Measurements from ENCODE around the gene SMG9. TPM values are rescaled to one million over a fixed set of nuclear protein-coding genes. Genes with fewer than 3 reads are reported as not detected.

Gene SMG9, protein sequence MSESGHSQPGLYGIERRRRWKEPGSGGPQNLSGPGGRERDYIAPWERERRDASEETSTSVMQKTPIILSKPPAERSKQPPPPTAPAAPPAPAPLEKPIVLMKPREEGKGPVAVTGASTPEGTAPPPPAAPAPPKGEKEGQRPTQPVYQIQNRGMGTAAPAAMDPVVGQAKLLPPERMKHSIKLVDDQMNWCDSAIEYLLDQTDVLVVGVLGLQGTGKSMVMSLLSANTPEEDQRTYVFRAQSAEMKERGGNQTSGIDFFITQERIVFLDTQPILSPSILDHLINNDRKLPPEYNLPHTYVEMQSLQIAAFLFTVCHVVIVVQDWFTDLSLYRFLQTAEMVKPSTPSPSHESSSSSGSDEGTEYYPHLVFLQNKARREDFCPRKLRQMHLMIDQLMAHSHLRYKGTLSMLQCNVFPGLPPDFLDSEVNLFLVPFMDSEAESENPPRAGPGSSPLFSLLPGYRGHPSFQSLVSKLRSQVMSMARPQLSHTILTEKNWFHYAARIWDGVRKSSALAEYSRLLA
- 4.8 and 5.8 TPM in 2 replicates for total RNA-seq (2012; rRNA removed)
- 21.4 and 24.3 TPM in 2 replicates for polyA plus RNA-seq (2012; rRNA removed)
- 8.3 and 9.1 TPM in 2 replicates for polyA plus RNA-seq (2012; cell fraction: cytosol; rRNA removed)
- 60.7 and 76.3 TPM in 2 replicates for polyA plus RNA-seq (2012; cell fraction: nucleus; rRNA removed; ENCODE audit: low replicate concordance)
- Bru-seq, nascent RNA: percentile 71 among the genes with signal in this experiment
- BruChase-seq, experiment 1, labeled RNA remaining after a 6-hour chase: percentile 80 among the genes with signal in this experiment
- BruChase-seq, experiment 2, labeled RNA remaining after a 2-hour chase: percentile 74 among the genes with signal in this experiment
- long read RNA-seq, full-length matches to known transcripts: 4 of 12 reads
- long read RNA-seq, partial matches to known transcripts: 7 of 12 reads
- long read RNA-seq, other reads (novel, unspliced or antisense): 1 of 12 reads

DNA sequence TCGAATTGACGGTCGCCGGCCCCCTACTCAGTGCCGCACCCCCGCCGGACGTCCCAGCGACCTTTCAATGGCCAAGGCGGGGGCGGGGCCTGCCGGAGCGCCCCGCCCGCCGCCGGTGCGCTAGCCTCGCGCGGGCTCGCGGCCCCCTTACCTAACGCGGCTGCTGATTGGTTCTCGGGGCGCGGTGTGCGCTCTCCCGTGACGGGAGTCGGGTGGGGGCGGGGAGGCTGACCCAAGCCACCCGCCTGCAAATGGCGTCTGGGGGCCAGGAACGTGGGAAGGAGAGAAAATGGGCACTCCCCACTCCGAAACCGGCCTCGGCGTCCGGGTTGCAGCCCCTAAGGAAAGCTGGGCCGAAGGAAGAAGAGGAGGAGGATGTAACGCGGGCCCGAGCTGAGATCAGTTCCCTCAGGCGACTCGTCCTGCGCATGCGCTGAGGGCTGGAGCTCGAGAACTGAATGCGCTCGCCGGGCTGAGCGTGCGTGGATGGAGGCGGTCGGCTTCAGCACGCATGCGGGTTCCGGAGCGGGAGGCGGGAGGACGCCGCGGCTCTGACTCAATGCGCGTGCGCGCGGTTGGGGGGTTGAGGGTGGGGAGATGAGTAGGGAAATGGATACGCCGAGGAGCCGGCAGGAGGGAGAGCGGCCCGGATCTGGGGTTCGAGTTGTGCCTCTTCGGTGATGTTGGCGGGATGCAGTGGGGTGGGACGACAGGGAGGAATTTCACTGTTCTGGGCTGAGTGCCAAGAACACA, at the start of gene SMG9:
SMG9 (minus strand) TSS at position 460 of the 753 bp plus-strand sequence. CDS start 4,221 bp downstream, outside the sequence.
- Histone ChIP-seq H3K27ac (ENCODE audit: insufficient read depth, low read length) (peak within 1 kb of the TSS; percentile 97), H3K18ac (ENCODE audit: low read depth, low read length) (peak within 1 kb of the TSS; percentile 79), H3K79me1 (ENCODE audit: low read depth in 1 of 2, low read length in 2 of 2) (peaks cover 19 to 64% of the 10 kb centered on the region in 2 experiments), H4K20me1 (ENCODE audit: insufficient read depth, low read length) (peaks cover 25% of the 10 kb centered on the region), H3K36me3 (ENCODE audit: control insufficient read depth, insufficient read depth, low read length) (peaks cover 9% of the 10 kb centered on the region), H2AFZ (replicated peaks; ENCODE audit: low read length, poor library complexity) (peak within 1 kb of the TSS; percentile 99), H2BK5ac (ENCODE audit: low read depth, low read length, poor library complexity, severe bottlenecking) (peak within 1 kb of the TSS; percentile 96), H2BK120ac (ENCODE audit: low read depth, low read length) (peak within 1 kb of the TSS; percentile 90), H3K4me3 (ENCODE audit: insufficient read depth, low read depth, low read length) (peak within 1 kb of the TSS; percentile 66), H2AK5ac (ENCODE audit: low read depth, low read length) (peak within 1 kb of the TSS; percentile 91), H3K56ac (ENCODE audit: extremely low read depth, insufficient read depth, low read length) (peak within 1 kb of the TSS; percentile 98), H3K23ac (ENCODE audit: low read depth, low read length) (peak within 1 kb of the TSS; percentile 89), H3K9me1 (ENCODE audit: insufficient read depth, low read length) (peaks cover 19% of the 10 kb centered on the region), H2BK20ac (ENCODE audit: low read depth, low read length) (peak within 1 kb of the TSS; percentile 28; the same call in 1 of the 2 replicates), H4K91ac (ENCODE audit: insufficient read depth, low read depth, low read length) (peak within 1 kb of the TSS; percentile 98), H2BK15ac (ENCODE audit: low read depth, low read length) (peak within 1 kb of the TSS; percentile 95; the same call in 2 of the 3 replicates), H4K5ac (ENCODE audit: low read depth, low read length) (peak within 1 kb of the TSS; percentile 71), H3K4ac (ENCODE audit: low read depth, low read length) (peak within 1 kb of the TSS; percentile 97), H3K4me1 (ENCODE audit: control insufficient read depth, insufficient read depth, low read length) (peaks cover 20% of the 10 kb centered on the region), H3K27me3 (ENCODE audit: control insufficient read depth, insufficient read depth, low read length) (no peaks in the 10 kb centered on the region), H4K8ac (ENCODE audit: low read depth in 2 of 2, low read length in 2 of 2) (peak within 1 kb of the TSS; percentile 95 to 98), H3K9me3 (ENCODE audit: control insufficient read depth, insufficient read depth, low read length) (no peaks in the 10 kb centered on the region), H3K9ac (ENCODE audit: low read depth, low read length) (peak within 1 kb of the TSS; percentile 90), H3K4me2 (ENCODE audit: low read depth, low read length) (peak within 1 kb of the TSS; percentile 90), H3K14ac (replicated peaks; ENCODE audit: low read depth, low read length) (peak within 1 kb of the TSS; percentile 86), H2AK9ac (replicated peaks; ENCODE audit: low read depth, low read length, poor library complexity) (peak within 1 kb of the TSS; percentile 86)
- DNase-seq (peak; percentile 97), ATAC-seq (ENCODE audit: low read depth) (peak; percentile 85)
- WGBS, 2 experiments (ENCODE audit: extremely low coverage in 2 of 2, insufficient read length in 1 of 2): 0% methylated on average over 24 of the region's 79 CpGs; no CpG with 5 or more reads in 1 of the 2 experiments
- POLR2A ChIA-PET (ENCODE audit: unreplicated experiment): interaction anchor here (0.5 to 1.4 kb wide), 3 partner anchors 10 to 159 kb away, joined by 3 to 4 read pairs (median 3); partner anchors contain the start of genes IRGQ and ZNF576
- BruUV-seq (replicated peaks): no TSS peak
- intact Hi-C loops (cut with micrococcal nuclease) (no loop called here), in situ Hi-C loops (cut with MboI; ENCODE audit: low sequenced_read_pairs) (no loop called here), dilution Hi-C loops (cut with HindIII; ENCODE audit: low sequenced_read_pairs, unreplicated experiment) (no loop called here)
- CTCF ChIA-PET: no interaction called here
- TF ChIP-seq MAFK (IDR thresholded peaks at IDR 0.05; ENCODE audit: low read depth, low read length) (no peak), RFX5 (IDR thresholded peaks at IDR 0.05; ENCODE audit: low read depth, low read length) (no peak), USF2 (IDR thresholded peaks at IDR 0.05; ENCODE audit: low read depth, low read length) (peak; percentile 66), FOS (IDR thresholded peaks at IDR 0.05; ENCODE audit: low read depth, low read length) (0 out of 2 replicates have a peak, but pooled peaks have one; percentile 24), MXI1 (IDR thresholded peaks at IDR 0.05; ENCODE audit: borderline replicate concordance, low read depth, low read length) (no peak), RCOR1 (IDR thresholded peaks at IDR 0.05; ENCODE audit: insufficient replicate concordance, low read length) (peak; percentile 1), BHLHE40 (IDR thresholded peaks at IDR 0.05; ENCODE audit: low read depth, low read length) (peak; percentile 90), POLR2A (IDR thresholded peaks at IDR 0.05; ENCODE audit: low read depth, low read length) (peak; percentile 80), CEBPB (IDR thresholded peaks at IDR 0.05; ENCODE audit: low read depth, low read length) (no peak)
- TF ChIP-seq, protein P1, sequence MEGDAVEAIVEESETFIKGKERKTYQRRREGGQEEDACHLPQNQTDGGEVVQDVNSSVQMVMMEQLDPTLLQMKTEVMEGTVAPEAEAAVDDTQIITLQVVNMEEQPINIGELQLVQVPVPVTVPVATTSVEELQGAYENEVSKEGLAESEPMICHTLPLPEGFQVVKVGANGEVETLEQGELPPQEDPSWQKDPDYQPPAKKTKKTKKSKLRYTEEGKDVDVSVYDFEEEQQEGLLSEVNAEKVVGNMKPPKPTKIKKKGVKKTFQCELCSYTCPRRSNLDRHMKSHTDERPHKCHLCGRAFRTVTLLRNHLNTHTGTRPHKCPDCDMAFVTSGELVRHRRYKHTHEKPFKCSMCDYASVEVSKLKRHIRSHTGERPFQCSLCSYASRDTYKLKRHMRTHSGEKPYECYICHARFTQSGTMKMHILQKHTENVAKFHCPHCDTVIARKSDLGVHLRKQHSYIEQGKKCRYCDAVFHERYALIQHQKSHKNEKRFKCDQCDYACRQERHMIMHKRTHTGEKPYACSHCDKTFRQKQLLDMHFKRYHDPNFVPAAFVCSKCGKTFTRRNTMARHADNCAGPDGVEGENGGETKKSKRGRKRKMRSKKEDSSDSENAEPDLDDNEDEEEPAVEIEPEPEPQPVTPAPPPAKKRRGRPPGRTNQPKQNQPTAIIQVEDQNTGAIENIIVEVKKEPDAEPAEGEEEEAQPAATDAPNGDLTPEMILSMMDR (conservative IDR thresholded peaks at IDR 0.05; ENCODE audit: low read depth, low read length): no peak
